Colonic mucosa (tissue), 4 donors: ENCODE results near the gene SMARCA4. TPM values are rescaled to one million over a fixed set of nuclear protein-coding genes. Genes with fewer than 3 reads are reported as not detected.

Source experiments
- DNase-seq: peaks from one replicate; pipeline ENCODE4 v3.0.0-alpha.2; 2020
- H3K27ac ChIP-seq: fragments of 200-600 bp; one replicate; pipeline ENCODE4 v1.8.0; 2021
- H3K27me3 ChIP-seq: fragments of 200-600 bp; one replicate; pipeline ENCODE4 v1.8.0; 2021
- H3K36me3 ChIP-seq: fragments of 200-600 bp; one replicate; pipeline ENCODE4 v1.8.0; 2021
- H3K4me1 ChIP-seq: fragments of 200-600 bp; one replicate; pipeline ENCODE4 v1.8.0; 2021; ENCODE audit warnings: mild to moderate bottlenecking
- H3K4me3 ChIP-seq: fragments of 200-600 bp; one replicate; pipeline ENCODE4 v1.8.0; 2021
- H3K9ac ChIP-seq, 2 donors: one replicate each; pipeline ENCODE4 v1.7.0; 2013; ENCODE audit warnings: control low read depth in 2 of 2, low read depth in 2 of 2, low read length in 2 of 2
- H3K9me3 ChIP-seq: fragments of 200-600 bp; one replicate; pipeline ENCODE4 v1.8.0; 2021
- CTCF ChIP-seq: fragments of 200-600 bp; IDR thresholded peaks from one replicate; pipeline ENCODE4 v1.8.0; 2022; ENCODE audit warnings: antibody characterized with exemption, mild to moderate bottlenecking
- intact Hi-C: fragments of 100-400 bp; cut with DNase I; formaldehyde crosslinking; loops from one replicate; pipeline ENCODE4 v1.14.1; 2022
- total RNA-seq, 2 donors: library from RNA; stranded (reverse); fragmentation: NEBNext Ultra II Directional in 1 of 2; extraction: Animal tissue kit (Norgen Biotek cat#: 25700) in 1 of 2; gene quantifications; one replicate each; pipeline ENCODE4 v1.2.1, GENCODE V29; 2021
- donor health status: healthy.
- donor health status: DM: no; HTN: no; CAD: no.
- donor health status: DM: no; HTN: no; CAD: no.

The SMARCA4 gene
- total RNA-seq, 2 donors from 2014 or later, result 73.8 to 141 TPM

GRCh38 chr19:10924597-10924996 is 36.2 kb upstream of the SMARCA4 start:
- Histone ChIP-seq H3K36me3 (peaks cover 10% of the 10 kb centered on the region), H3K9me3 (no peaks in the 10 kb centered on the region), H3K27ac (no peak overlapping the region), H3K4me1 (peaks cover 3% of the 10 kb centered on the region), H3K9ac (no peak overlapping the region), H3K27me3 (no peaks in the 10 kb centered on the region), H3K4me3 (no peak overlapping the region)
- TF ChIP-seq CTCF, result no peak
- no peak for DNase-seq
- intact Hi-C loops, result no loop called here

DNA sequence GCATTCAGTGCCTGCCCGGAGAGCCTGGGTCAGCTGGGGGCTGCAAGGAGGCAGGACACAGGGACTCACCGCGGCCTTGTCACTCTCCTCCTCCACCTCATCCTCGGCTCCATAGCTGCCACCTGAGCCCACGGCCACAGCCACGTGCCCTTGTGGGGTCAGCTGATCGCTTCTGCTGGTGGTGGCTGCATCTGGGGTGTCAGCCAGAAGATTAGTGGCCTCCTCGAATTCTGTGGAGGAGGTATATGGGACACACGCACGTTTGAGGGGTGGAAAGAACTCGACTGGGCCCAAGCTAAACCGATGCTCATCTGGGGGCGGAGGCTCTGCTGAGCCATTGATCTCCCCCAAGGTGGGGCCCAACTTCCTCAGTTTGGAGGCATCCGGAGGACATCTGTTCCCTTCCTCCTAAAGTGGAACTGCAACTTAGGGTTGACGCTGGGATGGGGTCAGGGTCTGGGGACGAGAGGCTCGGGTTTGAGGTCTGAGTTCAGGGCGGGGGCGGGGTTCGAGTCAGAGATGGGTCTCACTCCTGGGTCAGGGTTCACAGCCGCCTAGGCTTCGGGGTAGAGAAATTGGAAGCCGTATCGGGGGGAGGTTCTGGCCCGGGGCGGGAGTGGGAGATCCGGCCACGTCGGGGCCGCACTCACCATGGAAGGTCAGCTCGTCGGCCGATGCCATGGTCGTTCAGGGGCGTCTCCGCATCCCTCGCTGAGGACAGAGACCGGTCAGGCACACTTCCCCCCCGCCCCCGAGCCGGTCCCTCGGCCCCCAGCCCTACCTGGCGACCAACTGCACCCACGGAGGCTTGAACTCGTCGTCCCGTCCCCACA is 32.9 kb upstream of the SMARCA4 start:
- no peak for TF ChIP-seq CTCF
- H3K9ac ChIP-seq, result peak overlapping the region; percentile 56 to 62
- no peaks in the 10 kb centered on the region for H3K27me3 ChIP-seq
- H3K4me1 ChIP-seq, result peaks cover 3% of the 10 kb centered on the region
- peaks cover 9% of the 10 kb centered on the region for H3K36me3 ChIP-seq
- peak overlapping the region; percentile 91 for H3K27ac ChIP-seq
- peak overlapping the region; percentile 98 for H3K4me3 ChIP-seq
- no peaks in the 10 kb centered on the region for H3K9me3 ChIP-seq
- no peak for DNase-seq
- intact Hi-C loops, result loop anchor here (5.0 kb wide), 1 partner anchor 56 kb away; the partner anchor contains the start of gene CARM1

GRCh38 chr19:10928563-10929401 is 32.0 kb upstream of the SMARCA4 start, which contains the start of the genes TIMM29 and YIPF2:
Gene TIMM29 (plus strand): TSS chr19:10928811. CDS start chr19:10928823, 12 bp downstream.
Gene YIPF2 (minus strand): TSS chr19:10928639. CDS start chr19:10928410, 229 bp downstream.
- Histone ChIP-seq H3K36me3 (peaks cover 6% of the 10 kb centered on the region), H3K4me3 (peak within 1 kb of the TSS; percentile 98), H3K9me3 (no peaks in the 10 kb centered on the region), H3K27ac (peak within 1 kb of the TSS; percentile 91), H3K9ac (peak within 1 kb of the TSS; percentile 62 to 72), H3K4me1 (peaks cover 3% of the 10 kb centered on the region), H3K27me3 (no peaks in the 10 kb centered on the region)
- intact Hi-C loops, result loop anchor here (5.0 kb wide), 1 partner anchor 56 kb away; the partner anchor contains the start of gene CARM1
- TF ChIP-seq CTCF, result no peak
- peak; percentile 99 for DNase-seq

GRCh38 chr19:10929402-10929794 is 31.4 kb upstream of the SMARCA4 start:
- DNase-seq, result peak; percentile 43
- peak overlapping the region; percentile 62 to 72 for H3K9ac ChIP-seq
- peaks cover 3% of the 10 kb centered on the region for H3K4me1 ChIP-seq
- peaks cover 3% of the 10 kb centered on the region for H3K36me3 ChIP-seq
- no peak for TF ChIP-seq CTCF
- no peaks in the 10 kb centered on the region for H3K9me3 ChIP-seq
- H3K27me3 ChIP-seq, result no peaks in the 10 kb centered on the region
- peak overlapping the region; percentile 98 for H3K4me3 ChIP-seq
- intact Hi-C loops, result loop anchor here (5.0 kb wide), 1 partner anchor 57 kb away; the partner anchor contains the start of gene CARM1
- peak overlapping the region; percentile 91 for H3K27ac ChIP-seq

DNA sequence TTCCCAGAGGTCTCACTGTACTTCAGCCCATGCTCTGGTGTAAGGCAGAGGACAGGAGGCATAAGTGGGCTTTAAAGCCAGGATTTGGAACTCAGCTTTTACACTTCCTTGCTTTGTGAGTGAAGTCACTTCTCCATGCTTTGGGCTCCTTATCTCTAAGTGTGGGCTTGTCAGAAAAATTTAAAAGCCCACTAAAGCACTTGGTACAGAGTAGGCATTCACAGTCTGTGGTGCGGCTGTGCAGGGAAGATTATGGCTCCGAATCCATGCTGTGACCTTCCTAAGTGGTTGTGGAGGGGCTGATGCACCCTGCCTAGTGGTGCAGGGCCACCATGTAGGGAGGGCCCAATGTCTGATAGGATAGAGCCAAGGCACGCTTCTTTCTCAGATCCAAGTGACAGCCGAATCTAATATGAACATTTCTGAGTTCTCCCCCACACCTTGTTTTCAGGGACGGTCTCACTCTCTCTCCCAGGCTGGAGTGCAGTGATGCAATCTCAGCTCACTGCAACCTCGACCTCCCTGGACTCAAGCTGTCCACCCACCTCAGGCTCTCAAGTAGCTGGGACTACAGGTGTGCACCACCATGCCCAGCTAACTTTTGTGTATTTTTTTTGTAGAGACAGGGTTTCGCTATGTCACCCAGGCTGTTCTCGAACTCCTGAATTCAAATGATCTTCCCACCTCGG is 25.3 kb upstream of the SMARCA4 start:
- no peak for DNase-seq
- no peak overlapping the region for H3K27ac ChIP-seq
- no peaks in the 10 kb centered on the region for H3K27me3 ChIP-seq
- H3K4me1 ChIP-seq, result no peaks in the 10 kb centered on the region
- no peak overlapping the region for H3K4me3 ChIP-seq
- H3K36me3 ChIP-seq, result no peaks in the 10 kb centered on the region
- H3K9ac ChIP-seq, result no peak overlapping the region
- H3K9me3 ChIP-seq, result no peaks in the 10 kb centered on the region
- TF ChIP-seq CTCF, result no peak
- intact Hi-C loops, result no loop called here
